ENCODE data around the gene PARD3B.

DNA sequence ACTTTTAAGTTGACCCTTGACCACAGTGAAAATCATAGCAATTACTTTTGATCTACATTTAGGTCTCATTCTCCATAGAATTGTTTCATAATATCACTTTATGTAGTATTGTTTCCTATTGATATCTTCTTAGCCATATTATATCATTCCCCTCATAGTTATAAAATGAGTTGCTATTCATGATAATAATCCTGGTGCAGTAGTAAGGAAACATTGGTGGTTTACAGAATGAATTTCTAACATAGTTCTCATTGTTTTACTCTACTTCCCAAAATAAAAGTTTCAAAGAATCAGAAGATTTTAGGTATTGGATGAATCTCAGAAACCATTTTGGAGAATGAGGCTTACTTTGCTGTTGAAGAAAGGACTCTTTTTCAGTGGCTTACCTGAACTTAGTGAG lies 246.0 kb downstream of the PARD3B start:
- TF ChIP-seq, protein P1, sequence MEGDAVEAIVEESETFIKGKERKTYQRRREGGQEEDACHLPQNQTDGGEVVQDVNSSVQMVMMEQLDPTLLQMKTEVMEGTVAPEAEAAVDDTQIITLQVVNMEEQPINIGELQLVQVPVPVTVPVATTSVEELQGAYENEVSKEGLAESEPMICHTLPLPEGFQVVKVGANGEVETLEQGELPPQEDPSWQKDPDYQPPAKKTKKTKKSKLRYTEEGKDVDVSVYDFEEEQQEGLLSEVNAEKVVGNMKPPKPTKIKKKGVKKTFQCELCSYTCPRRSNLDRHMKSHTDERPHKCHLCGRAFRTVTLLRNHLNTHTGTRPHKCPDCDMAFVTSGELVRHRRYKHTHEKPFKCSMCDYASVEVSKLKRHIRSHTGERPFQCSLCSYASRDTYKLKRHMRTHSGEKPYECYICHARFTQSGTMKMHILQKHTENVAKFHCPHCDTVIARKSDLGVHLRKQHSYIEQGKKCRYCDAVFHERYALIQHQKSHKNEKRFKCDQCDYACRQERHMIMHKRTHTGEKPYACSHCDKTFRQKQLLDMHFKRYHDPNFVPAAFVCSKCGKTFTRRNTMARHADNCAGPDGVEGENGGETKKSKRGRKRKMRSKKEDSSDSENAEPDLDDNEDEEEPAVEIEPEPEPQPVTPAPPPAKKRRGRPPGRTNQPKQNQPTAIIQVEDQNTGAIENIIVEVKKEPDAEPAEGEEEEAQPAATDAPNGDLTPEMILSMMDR (IDR thresholded peaks at IDR 0.05; ENCODE audit: low read depth, low read length, poor library complexity, severe bottlenecking) = no peak
- TF ChIP-seq EZH2phosphoT487 (IDR thresholded peaks at IDR 0.05; ENCODE audit: borderline replicate concordance, low read length) = no peak
